HUES64 (cell line): Measurements from ENCODE around the gene EARS2.

Source experiments
- H3K27ac ChIP-seq: 2 replicates; pipeline ENCODE4 v1.7.0; 2013; ENCODE audit warnings: low read depth, low read length, inconsistent platforms
- H3K27me3 ChIP-seq: 2 replicates; pipeline ENCODE4 v1.6.1; 2013; ENCODE audit warnings: mild to moderate bottlenecking, low read length; ENCODE audit not compliant: insufficient read depth
- H3K36me3 ChIP-seq: 2 replicates; pipeline ENCODE4 v1.6.1; 2013; ENCODE audit warnings: mild to moderate bottlenecking, low read length; ENCODE audit not compliant: insufficient read depth
- H3K4me1 ChIP-seq: 2 replicates; pipeline ENCODE4 v1.6.1; 2013; ENCODE audit warnings: mild to moderate bottlenecking, low read length, moderate library complexity; ENCODE audit not compliant: insufficient read depth
- H3K4me3 ChIP-seq: 2 replicates; pipeline ENCODE4 v1.5.1; 2013; ENCODE audit warnings: mild to moderate bottlenecking, low read length, moderate library complexity
- H3K9ac ChIP-seq: 2 replicates; pipeline ENCODE4 v1.6.1; 2013; ENCODE audit warnings: mild to moderate bottlenecking, low read depth, low read length
- H3K9me3 ChIP-seq: 2 replicates; pipeline ENCODE4 v1.6.1; 2013; ENCODE audit warnings: low read depth, low read length; ENCODE audit not compliant: insufficient read depth
- WGBS: fragments of 150-250, 120-280 bp; methylation state at CpG from one replicate; pipeline ENCODE4 v1.1.7; 2013; ENCODE audit warnings: missing lambda C conversion rate; 5-methylcytosine and 5-hydroxymethylcytosine counted together

EARS2 gene

GRCh38 chr16:23523876-23524385 lies 33.2 kb downstream of the EARS2 start:
- H3K27ac ChIP-seq = no peak overlapping the region
- no peaks in the 10 kb centered on the region for H3K27me3 ChIP-seq
- peaks cover 86% of the 10 kb centered on the region for H3K36me3 ChIP-seq
- H3K4me1 ChIP-seq = no peaks in the 10 kb centered on the region
- no peaks in the 10 kb centered on the region for H3K9me3 ChIP-seq
- no peak overlapping the region for H3K4me3 ChIP-seq
- H3K9ac ChIP-seq = no peak overlapping the region
- WGBS = 95% methylated on average over 7 of the region's 7 CpGs

GRCh38 chr16:23523321-23523720 lies 33.8 kb downstream of the EARS2 start:
- Histone ChIP-seq H3K9ac (no peak overlapping the region), H3K36me3 (peaks cover 83% of the 10 kb centered on the region)
- 93% methylated on average over 6 of the region's 6 CpGs for WGBS

GRCh38 chr16:23521965-23522364 lies 35.2 kb downstream of the EARS2 start:
- no peak overlapping the region for H3K27ac ChIP-seq
- peaks cover 71% of the 10 kb centered on the region for H3K36me3 ChIP-seq
- H3K9ac ChIP-seq = no peak overlapping the region
- H3K9me3 ChIP-seq = no peaks in the 10 kb centered on the region
- H3K27me3 ChIP-seq = no peaks in the 10 kb centered on the region
- over 99% methylated on average over 4 of the region's 4 CpGs for WGBS
- no peak overlapping the region for H3K4me3 ChIP-seq
- H3K4me1 ChIP-seq = no peaks in the 10 kb centered on the region

More at GRCh38 chr16:23523321-23523720, 33.8 kb downstream of the EARS2 start:
- Histone ChIP-seq H3K27ac (no peak overlapping the region), H3K4me1 (no peaks in the 10 kb centered on the region), H3K9me3 (no peaks in the 10 kb centered on the region), H3K27me3 (no peaks in the 10 kb centered on the region), H3K4me3 (no peak overlapping the region)

- Histone ChIP-seq H3K4me1 (no peaks in the 10 kb centered on the region), H3K4me3 (no peak overlapping the region), H3K9me3 (no peaks in the 10 kb centered on the region), H3K9ac (no peak overlapping the region), H3K27me3 (no peaks in the 10 kb centered on the region), H3K27ac (no peak overlapping the region), H3K36me3 (peaks cover 65% of the 10 kb centered on the region)
- 73% methylated on average over 4 of the region's 4 CpGs for WGBS
Measured at GRCh38 chr16:23521037-23521743, 36.0 kb downstream of the EARS2 start.

- Histone ChIP-seq H3K27me3 (no peaks in the 10 kb centered on the region), H3K9me3 (no peaks in the 10 kb centered on the region), H3K9ac (no peak overlapping the region), H3K4me3 (no peak overlapping the region), H3K27ac (no peak overlapping the region), H3K36me3 (peaks cover 68% of the 10 kb centered on the region), H3K4me1 (no peaks in the 10 kb centered on the region)
- 91% methylated on average over 4 of the region's 4 CpGs for WGBS
Measured at GRCh38 chr16:23520500-23520899, 36.6 kb downstream of the EARS2 start.

- no peak overlapping the region for H3K4me3 ChIP-seq
- H3K9ac ChIP-seq = no peak overlapping the region
- no peaks in the 10 kb centered on the region for H3K27me3 ChIP-seq
- WGBS = 98% methylated on average over 5 of the region's 5 CpGs
- no peak overlapping the region for H3K27ac ChIP-seq
- peaks cover 61% of the 10 kb centered on the region for H3K36me3 ChIP-seq
- H3K9me3 ChIP-seq = no peaks in the 10 kb centered on the region
- no peaks in the 10 kb centered on the region for H3K4me1 ChIP-seq
Measured at GRCh38 chr16:23519282-23519681, 37.9 kb downstream of the EARS2 start.

- 97% methylated on average over 3 of the region's 3 CpGs for WGBS
- H3K27me3 ChIP-seq = no peaks in the 10 kb centered on the region
- no peak overlapping the region for H3K27ac ChIP-seq
- no peaks in the 10 kb centered on the region for H3K9me3 ChIP-seq
- peaks cover 53% of the 10 kb centered on the region for H3K36me3 ChIP-seq
- no peak overlapping the region for H3K9ac ChIP-seq
- H3K4me3 ChIP-seq = no peak overlapping the region
- H3K4me1 ChIP-seq = no peaks in the 10 kb centered on the region
Measured at GRCh38 chr16:23518435-23518891, 38.7 kb downstream of the EARS2 start.

- WGBS = 98% methylated on average over 4 of the region's 4 CpGs
- H3K4me1 ChIP-seq = no peaks in the 10 kb centered on the region
- peaks cover 34% of the 10 kb centered on the region for H3K36me3 ChIP-seq
- no peaks in the 10 kb centered on the region for H3K27me3 ChIP-seq
- no peak overlapping the region for H3K9ac ChIP-seq
- H3K4me3 ChIP-seq = no peak overlapping the region
- H3K9me3 ChIP-seq = no peaks in the 10 kb centered on the region
- H3K27ac ChIP-seq = no peak overlapping the region
Measured at GRCh38 chr16:23516366-23517137, 40.6 kb downstream of the EARS2 start.

- peaks cover 28% of the 10 kb centered on the region for H3K36me3 ChIP-seq
- H3K9me3 ChIP-seq = no peaks in the 10 kb centered on the region
- H3K9ac ChIP-seq = no peak overlapping the region
- H3K4me1 ChIP-seq = no peaks in the 10 kb centered on the region
- H3K4me3 ChIP-seq = no peak overlapping the region
- no peaks in the 10 kb centered on the region for H3K27me3 ChIP-seq
- WGBS = 94% methylated on average over 5 of the region's 5 CpGs
- H3K27ac ChIP-seq = no peak overlapping the region
Measured at GRCh38 chr16:23515881-23516280, 41.3 kb downstream of the EARS2 start.

- Histone ChIP-seq H3K9ac (no peak overlapping the region), H3K4me1 (no peaks in the 10 kb centered on the region), H3K27ac (no peak overlapping the region), H3K9me3 (no peaks in the 10 kb centered on the region), H3K36me3 (peaks cover 18% of the 10 kb centered on the region), H3K27me3 (no peaks in the 10 kb centered on the region), H3K4me3 (no peak overlapping the region)
- WGBS = 92% methylated on average over 7 of the region's 7 CpGs
Measured at GRCh38 chr16:23514381-23515152, 42.6 kb downstream of the EARS2 start.
